ENCODE data around the gene REXO4.

DNA sequence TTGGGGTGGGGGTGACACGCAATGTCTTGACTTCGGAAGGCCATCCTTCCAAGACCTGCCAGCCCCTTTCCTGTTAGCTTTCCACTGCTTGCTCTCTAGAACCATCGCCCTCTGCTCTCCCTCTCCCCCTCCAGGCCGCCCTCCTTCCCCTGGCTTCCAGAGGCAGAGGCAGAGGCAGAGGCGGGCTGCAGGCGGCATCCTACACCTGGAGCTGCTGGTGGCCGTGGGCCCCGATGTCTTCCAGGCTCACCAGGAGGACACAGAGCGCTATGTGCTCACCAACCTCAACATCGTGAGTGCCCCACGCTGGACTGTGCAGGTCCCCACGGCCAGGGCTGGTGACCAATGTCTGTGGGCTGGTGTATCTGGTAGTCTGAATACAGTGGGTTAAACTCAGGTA, 6.4 kb upstream of the REXO4 start:
- no peak for TF ChIP-seq EP300 (IDR thresholded peaks at IDR 0.05; ENCODE audit: borderline replicate concordance in 1 of 2, control insufficient read depth in 1 of 2, low read depth in 2 of 2, low read length in 2 of 2)
- TF ChIP-seq, protein P1, sequence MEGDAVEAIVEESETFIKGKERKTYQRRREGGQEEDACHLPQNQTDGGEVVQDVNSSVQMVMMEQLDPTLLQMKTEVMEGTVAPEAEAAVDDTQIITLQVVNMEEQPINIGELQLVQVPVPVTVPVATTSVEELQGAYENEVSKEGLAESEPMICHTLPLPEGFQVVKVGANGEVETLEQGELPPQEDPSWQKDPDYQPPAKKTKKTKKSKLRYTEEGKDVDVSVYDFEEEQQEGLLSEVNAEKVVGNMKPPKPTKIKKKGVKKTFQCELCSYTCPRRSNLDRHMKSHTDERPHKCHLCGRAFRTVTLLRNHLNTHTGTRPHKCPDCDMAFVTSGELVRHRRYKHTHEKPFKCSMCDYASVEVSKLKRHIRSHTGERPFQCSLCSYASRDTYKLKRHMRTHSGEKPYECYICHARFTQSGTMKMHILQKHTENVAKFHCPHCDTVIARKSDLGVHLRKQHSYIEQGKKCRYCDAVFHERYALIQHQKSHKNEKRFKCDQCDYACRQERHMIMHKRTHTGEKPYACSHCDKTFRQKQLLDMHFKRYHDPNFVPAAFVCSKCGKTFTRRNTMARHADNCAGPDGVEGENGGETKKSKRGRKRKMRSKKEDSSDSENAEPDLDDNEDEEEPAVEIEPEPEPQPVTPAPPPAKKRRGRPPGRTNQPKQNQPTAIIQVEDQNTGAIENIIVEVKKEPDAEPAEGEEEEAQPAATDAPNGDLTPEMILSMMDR (IDR thresholded peaks at IDR 0.05 in 2 of 3, conservative IDR thresholded peaks at IDR 0.05 in 1 of 3; ENCODE audit: control insufficient read depth in 2 of 3, extremely low read depth in 1 of 3, insufficient read depth in 1 of 3, low read depth in 3 of 3, low read length in 3 of 3) = no peak
- no peak for TF ChIP-seq POLR2A (IDR thresholded peaks at IDR 0.05; ENCODE audit: low read depth, low read length)
- TF ChIP-seq, protein P2, sequence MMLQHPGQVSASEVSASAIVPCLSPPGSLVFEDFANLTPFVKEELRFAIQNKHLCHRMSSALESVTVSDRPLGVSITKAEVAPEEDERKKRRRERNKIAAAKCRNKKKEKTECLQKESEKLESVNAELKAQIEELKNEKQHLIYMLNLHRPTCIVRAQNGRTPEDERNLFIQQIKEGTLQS (IDR thresholded peaks at IDR 0.05; ENCODE audit: borderline replicate concordance, extremely low read depth, low read depth, low read length) = no peak
- no peak for TF ChIP-seq BHLHE40 (IDR thresholded peaks at IDR 0.05; ENCODE audit: borderline replicate concordance in 1 of 2, low read depth in 2 of 2, low read length in 1 of 2)
- TF ChIP-seq, protein P3, sequence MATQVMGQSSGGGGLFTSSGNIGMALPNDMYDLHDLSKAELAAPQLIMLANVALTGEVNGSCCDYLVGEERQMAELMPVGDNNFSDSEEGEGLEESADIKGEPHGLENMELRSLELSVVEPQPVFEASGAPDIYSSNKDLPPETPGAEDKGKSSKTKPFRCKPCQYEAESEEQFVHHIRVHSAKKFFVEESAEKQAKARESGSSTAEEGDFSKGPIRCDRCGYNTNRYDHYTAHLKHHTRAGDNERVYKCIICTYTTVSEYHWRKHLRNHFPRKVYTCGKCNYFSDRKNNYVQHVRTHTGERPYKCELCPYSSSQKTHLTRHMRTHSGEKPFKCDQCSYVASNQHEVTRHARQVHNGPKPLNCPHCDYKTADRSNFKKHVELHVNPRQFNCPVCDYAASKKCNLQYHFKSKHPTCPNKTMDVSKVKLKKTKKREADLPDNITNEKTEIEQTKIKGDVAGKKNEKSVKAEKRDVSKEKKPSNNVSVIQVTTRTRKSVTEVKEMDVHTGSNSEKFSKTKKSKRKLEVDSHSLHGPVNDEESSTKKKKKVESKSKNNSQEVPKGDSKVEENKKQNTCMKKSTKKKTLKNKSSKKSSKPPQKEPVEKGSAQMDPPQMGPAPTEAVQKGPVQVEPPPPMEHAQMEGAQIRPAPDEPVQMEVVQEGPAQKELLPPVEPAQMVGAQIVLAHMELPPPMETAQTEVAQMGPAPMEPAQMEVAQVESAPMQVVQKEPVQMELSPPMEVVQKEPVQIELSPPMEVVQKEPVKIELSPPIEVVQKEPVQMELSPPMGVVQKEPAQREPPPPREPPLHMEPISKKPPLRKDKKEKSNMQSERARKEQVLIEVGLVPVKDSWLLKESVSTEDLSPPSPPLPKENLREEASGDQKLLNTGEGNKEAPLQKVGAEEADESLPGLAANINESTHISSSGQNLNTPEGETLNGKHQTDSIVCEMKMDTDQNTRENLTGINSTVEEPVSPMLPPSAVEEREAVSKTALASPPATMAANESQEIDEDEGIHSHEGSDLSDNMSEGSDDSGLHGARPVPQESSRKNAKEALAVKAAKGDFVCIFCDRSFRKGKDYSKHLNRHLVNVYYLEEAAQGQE (IDR thresholded peaks at IDR 0.05; ENCODE audit: low read depth, low read length) = no peak
- TF ChIP-seq, protein P4, sequence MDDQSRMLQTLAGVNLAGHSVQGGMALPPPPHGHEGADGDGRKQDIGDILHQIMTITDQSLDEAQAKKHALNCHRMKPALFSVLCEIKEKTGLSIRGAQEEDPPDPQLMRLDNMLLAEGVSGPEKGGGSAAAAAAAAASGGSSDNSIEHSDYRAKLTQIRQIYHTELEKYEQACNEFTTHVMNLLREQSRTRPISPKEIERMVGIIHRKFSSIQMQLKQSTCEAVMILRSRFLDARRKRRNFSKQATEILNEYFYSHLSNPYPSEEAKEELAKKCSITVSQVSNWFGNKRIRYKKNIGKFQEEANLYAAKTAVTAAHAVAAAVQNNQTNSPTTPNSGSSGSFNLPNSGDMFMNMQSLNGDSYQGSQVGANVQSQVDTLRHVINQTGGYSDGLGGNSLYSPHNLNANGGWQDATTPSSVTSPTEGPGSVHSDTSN (IDR thresholded peaks at IDR 0.05; ENCODE audit: insufficient replicate concordance, low read depth, low read length) = no peak
- TF ChIP-seq, protein P5, sequence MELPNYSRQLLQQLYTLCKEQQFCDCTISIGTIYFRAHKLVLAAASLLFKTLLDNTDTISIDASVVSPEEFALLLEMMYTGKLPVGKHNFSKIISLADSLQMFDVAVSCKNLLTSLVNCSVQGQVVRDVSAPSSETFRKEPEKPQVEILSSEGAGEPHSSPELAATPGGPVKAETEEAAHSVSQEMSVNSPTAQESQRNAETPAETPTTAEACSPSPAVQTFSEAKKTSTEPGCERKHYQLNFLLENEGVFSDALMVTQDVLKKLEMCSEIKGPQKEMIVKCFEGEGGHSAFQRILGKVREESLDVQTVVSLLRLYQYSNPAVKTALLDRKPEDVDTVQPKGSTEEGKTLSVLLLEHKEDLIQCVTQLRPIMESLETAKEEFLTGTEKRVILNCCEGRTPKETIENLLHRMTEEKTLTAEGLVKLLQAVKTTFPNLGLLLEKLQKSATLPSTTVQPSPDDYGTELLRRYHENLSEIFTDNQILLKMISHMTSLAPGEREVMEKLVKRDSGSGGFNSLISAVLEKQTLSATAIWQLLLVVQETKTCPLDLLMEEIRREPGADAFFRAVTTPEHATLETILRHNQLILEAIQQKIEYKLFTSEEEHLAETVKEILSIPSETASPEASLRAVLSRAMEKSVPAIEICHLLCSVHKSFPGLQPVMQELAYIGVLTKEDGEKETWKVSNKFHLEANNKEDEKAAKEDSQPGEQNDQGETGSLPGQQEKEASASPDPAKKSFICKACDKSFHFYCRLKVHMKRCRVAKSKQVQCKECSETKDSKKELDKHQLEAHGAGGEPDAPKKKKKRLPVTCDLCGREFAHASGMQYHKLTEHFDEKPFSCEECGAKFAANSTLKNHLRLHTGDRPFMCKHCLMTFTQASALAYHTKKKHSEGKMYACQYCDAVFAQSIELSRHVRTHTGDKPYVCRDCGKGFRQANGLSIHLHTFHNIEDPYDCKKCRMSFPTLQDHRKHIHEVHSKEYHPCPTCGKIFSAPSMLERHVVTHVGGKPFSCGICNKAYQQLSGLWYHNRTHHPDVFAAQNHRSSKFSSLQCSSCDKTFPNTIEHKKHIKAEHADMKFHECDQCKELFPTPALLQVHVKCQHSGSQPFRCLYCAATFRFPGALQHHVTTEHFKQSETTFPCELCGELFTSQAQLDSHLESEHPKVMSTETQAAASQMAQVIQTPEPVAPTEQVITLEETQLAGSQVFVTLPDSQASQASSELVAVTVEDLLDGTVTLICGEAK (IDR thresholded peaks at IDR 0.05; ENCODE audit: borderline replicate concordance) = no peak
- TF ChIP-seq NR2C1 (IDR thresholded peaks at IDR 0.05) = no peak
- TF ChIP-seq CHD1 (IDR thresholded peaks at IDR 0.05; ENCODE audit: low read depth, low read length) = no peak
- no peak for TF ChIP-seq MEF2A (IDR thresholded peaks at IDR 0.05; ENCODE audit: insufficient read depth, low read depth, low read length)
- TF ChIP-seq, protein P6, sequence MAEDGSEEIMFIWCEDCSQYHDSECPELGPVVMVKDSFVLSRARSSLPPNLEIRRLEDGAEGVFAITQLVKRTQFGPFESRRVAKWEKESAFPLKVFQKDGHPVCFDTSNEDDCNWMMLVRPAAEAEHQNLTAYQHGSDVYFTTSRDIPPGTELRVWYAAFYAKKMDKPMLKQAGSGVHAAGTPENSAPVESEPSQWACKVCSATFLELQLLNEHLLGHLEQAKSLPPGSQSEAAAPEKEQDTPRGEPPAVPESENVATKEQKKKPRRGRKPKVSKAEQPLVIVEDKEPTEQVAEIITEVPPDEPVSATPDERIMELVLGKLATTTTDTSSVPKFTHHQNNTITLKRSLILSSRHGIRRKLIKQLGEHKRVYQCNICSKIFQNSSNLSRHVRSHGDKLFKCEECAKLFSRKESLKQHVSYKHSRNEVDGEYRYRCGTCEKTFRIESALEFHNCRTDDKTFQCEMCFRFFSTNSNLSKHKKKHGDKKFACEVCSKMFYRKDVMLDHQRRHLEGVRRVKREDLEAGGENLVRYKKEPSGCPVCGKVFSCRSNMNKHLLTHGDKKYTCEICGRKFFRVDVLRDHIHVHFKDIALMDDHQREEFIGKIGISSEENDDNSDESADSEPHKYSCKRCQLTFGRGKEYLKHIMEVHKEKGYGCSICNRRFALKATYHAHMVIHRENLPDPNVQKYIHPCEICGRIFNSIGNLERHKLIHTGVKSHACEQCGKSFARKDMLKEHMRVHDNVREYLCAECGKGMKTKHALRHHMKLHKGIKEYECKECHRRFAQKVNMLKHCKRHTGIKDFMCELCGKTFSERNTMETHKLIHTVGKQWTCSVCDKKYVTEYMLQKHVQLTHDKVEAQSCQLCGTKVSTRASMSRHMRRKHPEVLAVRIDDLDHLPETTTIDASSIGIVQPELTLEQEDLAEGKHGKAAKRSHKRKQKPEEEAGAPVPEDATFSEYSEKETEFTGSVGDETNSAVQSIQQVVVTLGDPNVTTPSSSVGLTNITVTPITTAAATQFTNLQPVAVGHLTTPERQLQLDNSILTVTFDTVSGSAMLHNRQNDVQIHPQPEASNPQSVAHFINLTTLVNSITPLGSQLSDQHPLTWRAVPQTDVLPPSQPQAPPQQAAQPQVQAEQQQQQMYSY (CRISPR knock-in tag; IDR thresholded peaks at IDR 0.05) = no peak

All from GM12878 (cell line).